GM18502 (cell line): ENCODE data around the gene MEMO1.
"Not testable (repeated sequence)": the region's sequence is repeated elsewhere in the genome, so short reads cannot be mapped to it uniquely, and the experiment has no call there.

Experiments used
- ATAC-seq: cut with Tn5 transposase; IDR thresholded peaks from one replicate; pipeline ENCODE4 v1.9.1; 2021; ENCODE audit warnings: mild to moderate bottlenecking; ENCODE audit not compliant: unreplicated experiment, poor library complexity

Gene MEMO1

GRCh38 chr2:32010670-32011484, at the start of gene MEMO1:
Gene MEMO1, minus strand, starts transcription at chr2:32011008. Its CDS starts 761 bp downstream, at chr2:32010247.
- ATAC-seq: peak; percentile 66

GRCh38 chr2:32060266-32060665, 49.5 kb upstream of the MEMO1 start:
- ATAC-seq: no peak

DNA sequence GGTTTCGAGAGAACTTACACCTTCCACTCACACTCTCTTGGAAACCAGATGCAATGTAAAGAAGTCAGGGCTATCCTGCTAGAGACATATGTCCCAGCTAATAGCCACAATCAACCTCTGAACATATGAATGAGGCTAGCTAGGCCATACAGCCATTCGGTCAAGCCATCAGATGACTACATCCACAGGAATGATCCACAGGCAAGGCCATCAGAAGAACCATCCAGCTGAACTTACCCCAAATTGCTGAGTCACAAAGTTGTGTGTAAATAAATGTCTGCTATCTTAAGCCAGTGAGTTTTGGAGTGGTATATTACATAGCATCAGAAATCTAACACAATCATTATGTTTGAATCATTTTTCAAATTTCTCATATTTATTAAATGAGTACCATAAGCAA, 47.3 kb upstream of the MEMO1 start:
- ATAC-seq: no peak

- ATAC-seq: not testable (repeated sequence)
These were observed 43.8 kb upstream of the MEMO1 start for GRCh38 chr2:32054583-32054982.

GRCh38 chr2:32051836-32052439, 41.1 kb upstream of the MEMO1 start:
- ATAC-seq: no peak

DNA sequence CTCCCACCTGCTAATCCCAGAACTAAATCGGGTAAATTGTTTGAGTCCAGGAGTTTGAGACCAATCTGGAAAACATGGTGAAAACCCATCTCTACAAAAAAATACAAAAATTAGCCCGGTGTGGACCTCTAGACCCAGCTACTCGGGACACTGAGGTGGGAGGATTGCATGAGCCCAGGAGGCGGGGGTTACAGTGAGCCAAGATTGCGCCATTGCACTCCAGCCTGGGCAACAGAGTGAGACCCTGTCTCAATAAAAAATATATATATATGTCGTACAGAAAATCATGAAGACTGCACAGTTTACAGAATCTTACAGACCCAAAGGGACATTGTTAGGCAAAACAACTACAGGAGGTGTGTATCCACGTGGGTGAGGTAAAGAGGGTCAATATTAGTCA, 32.8 kb upstream of the MEMO1 start:
- ATAC-seq: no peak

- peak; percentile 82 for ATAC-seq
These were observed 28.8 kb upstream of the MEMO1 start, which contains the start of gene DPY30 for GRCh38 chr2:32039447-32040219. Gene DPY30, minus strand, starts transcription at chr2:32039805. Its CDS starts 349 bp downstream, at chr2:32039456.

GRCh38 chr2:32034198-32034887, 23.5 kb upstream of the MEMO1 start:
- not testable (repeated sequence) for ATAC-seq

DNA sequence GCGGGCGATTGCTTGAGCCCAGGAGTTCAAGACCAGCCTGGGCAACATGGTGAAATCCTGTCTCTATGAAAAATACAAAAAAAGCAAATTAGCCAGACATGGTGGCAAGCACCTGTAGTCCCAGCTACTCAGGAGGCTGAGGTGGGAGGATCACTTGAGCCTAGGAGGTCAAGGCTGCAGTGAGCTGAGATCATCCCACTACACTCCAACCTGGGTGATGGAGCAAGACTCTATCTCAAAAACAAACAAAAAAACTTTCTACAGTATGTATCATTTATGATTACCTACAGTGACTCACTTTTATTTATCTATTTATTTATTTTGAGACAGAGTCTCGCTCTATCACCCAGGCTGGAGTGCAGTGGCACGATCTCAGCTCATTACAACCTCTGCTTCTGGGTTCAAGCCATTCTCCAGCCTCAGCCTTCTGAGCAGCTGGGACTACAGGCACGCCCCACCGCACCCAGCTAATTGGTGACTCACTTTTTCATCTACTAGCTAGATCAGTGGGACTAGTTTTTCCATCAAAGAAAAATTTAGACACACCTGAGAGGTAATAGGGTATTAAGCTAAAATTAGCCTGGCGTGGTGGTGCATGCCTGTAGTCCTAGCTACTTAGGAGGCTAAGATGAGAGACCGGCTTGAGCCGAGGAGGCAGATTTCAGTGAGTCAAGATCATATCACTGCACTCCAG, 8.1 kb upstream of the MEMO1 start:
- ATAC-seq: not testable (repeated sequence)

GRCh38 chr2:32012872-32013271, 2.1 kb upstream of the MEMO1 start:
- no peak for ATAC-seq

- ATAC-seq: no peak
These were observed 715 bp upstream of the MEMO1 start for GRCh38 chr2:32011485-32011960.

DNA sequence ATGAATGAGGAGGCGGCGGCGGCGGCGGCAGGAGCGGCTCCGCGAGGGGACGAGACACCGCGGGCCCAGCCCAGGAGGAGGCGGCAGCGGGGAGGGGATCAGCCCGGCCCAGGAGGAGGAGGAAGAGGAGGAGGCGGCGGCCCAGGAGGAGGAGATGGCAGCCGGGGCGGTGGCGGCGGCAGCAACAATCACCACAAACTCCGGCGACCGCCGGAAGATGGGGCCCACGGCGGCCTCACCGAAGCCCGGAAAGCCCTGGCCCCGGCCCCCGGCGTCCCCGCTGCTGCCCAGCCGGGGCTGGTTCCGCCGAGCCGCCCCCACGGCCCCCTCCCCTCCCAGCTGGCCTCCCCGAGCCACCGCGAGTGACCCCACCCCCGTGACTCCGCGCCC, 533 bp downstream of the MEMO1 start:
- ATAC-seq: peak; percentile 56

DNA sequence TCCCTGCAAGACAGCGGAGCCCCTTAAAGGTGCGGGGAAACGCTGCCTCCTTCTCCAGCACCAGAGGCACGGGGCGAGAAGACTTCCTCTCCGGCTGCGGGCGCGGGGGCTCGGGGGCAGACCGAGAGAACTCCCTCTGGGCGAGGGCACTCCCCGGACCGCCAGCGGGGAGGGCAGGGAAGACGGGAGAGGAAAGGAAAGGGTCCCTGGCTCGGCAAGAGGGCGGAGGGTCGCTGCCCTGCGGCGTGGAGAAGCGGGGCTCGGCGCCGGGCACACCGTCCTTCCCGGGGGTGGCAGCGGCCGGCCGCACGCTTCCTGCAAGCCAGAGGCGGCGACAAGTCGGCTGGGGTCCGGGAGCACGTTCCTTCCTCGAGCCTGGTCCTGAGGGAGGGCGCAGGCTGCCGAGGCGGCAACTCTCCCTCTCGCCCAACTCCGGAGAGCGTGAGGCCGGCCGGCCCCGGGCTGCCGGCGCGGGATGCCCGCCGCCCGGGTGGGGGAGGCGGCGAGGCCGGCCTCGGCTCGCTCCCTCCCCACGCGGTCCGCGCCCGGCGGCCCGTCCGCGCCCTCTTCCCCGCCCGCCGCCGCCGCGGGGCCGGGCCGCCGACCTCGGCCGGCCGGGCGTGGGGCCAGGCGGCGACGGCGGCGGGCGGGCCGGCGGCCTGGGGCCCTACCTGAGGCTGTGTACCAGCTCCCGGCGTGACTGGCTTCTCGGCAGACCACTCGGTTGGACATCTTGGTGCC, 1.1 kb downstream of the MEMO1 start:
- peak; percentile 29 for ATAC-seq

GRCh38 chr2:32008805-32009515, 1.8 kb downstream of the MEMO1 start:
- ATAC-seq: no peak

GRCh38 chr2:32007121-32007391, 3.8 kb downstream of the MEMO1 start:
- no peak for ATAC-seq

DNA sequence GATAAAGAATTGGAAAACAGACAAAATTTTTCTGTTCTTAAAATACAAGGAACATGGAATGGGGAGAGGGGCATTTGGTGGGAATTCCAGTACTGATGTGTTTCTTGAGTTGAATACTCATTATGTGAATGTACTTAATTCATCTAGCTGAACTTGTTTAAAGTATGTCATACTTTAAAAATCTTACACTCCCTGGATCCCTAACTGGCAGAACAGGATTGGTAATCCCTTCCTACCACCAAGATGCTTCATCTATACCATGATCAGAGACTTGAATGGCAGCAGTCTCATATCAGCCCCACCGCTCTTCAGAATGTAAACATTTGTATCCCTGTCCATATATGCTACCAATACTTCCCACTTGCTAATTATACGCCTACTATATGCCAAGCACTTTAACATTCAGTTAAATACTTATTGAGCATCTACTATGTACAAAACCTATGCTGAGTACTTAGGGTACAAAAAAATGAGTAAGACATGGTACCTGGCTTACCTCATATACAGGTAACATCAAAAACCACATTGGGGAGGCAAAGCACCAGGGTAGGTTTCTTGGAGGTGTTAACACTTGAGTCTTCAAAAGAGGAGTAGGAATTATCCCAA, 5.3 kb downstream of the MEMO1 start:
- no peak for ATAC-seq

DNA sequence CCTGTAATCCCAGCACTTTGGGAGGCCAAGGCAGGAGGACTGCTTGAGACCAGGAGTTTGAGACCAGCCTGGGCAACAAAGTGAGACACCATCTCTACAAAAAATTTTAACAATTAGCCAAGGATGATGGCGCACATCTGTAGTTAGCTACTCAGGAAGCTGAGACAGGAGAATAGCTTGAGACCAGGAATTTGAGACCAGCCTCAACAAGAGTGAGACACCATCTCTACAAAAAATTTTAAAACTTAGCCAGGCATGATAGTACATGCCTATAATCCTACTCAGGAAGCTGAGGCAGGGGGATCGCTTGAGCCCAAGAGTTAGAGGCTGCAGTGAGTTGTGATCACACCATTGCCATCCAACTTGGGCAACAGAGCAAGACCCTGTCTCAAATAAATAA, 7.0 kb downstream of the MEMO1 start:
- no peak for ATAC-seq

- no peak for ATAC-seq
These were observed 8.4 kb downstream of the MEMO1 start for GRCh38 chr2:32002406-32002805.
